HG03135 (cell line): ENCODE results near the gene DLEC1.
"Not testable (repeated sequence)": the region's sequence is repeated elsewhere in the genome, so short reads cannot be mapped to it uniquely, and the experiment has no call there.

Experiments
- ATAC-seq: cut with Tn5 transposase; IDR thresholded peaks from one replicate; pipeline ENCODE4 v1.9.1; 2021; ENCODE audit warnings: mild to moderate bottlenecking, moderate library complexity; ENCODE audit not compliant: unreplicated experiment

The DLEC1 gene

DNA sequence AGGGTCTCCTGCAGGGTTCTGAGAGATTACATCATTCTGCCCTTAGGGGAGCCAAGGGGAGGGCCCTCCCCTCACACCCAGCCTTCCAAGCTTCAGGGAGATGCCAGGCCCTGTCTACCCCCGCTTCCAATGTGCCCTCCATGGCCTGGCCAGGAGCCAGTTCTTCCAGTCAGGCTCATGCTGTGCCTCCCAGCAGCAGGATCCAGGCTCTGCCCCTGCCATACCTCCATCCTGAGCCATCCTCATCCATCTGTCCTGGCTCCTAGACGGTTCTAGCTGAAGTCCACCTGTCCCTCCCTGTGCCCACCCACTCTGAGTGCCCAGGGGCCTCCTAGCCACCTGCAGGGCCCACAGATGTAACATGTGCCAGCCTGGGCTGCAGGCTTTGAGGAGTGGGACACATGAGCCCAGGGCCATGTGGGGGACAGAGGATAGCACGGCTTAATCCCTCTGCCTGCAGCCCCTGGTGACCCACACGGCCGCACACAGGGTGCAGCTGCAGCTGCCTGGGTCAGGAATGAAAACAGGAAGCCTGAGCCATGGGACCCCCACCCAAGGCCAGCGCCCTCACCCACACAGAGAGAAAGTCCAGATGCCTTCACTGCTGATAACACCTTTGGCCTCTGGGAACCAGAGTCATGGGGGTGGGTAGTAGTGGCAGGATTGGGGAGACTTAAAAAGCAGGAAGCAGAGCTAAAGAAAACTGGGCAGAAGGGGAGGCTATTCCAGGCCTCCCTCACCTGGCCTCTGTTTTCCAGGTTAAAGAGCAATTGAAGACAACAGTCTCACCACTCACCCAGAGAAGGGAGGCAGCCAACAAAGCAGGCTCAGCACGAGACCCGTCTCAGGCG is 21.3 kb upstream of the DLEC1 start:
- ATAC-seq, result no peak

GRCh38 chr3:38018296-38019266 is 20.4 kb upstream of the DLEC1 start:
- ATAC-seq, result no peak

DNA sequence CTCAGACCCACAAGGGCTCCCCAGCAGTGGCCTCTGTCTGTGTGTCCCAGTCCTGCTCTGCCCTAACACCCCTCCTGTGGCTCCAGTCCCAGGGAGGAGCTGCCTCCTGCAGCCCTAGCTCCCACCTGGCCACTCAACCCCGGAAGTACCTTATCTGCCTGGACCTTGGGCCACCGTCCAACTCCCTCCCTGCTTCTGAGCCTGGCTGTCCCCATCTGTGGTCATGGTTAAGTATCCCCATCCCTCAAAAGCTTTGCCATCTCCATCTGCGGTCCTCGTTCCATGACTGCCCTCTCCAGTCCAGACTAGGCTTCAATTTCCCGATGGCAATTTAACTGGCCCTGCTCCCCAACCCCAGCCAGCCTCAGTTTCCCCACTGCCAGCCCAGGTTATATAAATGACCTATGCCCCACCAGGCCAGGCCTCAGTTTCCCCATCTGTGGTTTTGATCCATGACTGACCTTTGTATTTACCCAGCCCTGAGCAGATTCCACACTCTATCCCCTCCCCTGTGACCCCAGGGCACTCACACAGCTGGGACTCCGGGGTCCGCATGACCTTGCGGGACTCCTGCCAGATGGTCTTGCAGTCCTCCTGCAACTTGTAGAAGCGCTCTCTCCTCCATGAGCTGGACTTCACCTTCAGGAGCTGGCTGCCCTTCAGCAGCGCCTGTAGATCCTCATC is 19.2 kb upstream of the DLEC1 start:
- no peak for ATAC-seq

DNA sequence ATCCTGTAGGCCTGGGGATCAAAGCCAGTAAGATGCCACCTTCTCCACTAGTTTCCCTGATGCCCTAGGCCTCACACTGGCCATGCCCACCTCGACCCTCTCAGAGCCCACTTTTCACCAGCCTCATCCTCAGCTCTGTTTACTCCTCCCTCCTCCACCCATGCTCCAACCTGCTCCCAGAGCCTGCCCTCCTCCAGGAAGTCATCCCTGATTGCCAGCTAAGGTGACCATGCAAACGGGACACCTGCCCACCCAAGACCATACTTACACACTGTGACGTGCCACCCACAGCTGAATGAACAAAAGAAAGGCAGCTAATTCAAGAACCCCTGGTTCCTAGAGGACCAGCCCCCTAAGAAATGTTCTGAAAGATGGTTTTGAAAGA is 18.7 kb upstream of the DLEC1 start:
- ATAC-seq, result no peak

DNA sequence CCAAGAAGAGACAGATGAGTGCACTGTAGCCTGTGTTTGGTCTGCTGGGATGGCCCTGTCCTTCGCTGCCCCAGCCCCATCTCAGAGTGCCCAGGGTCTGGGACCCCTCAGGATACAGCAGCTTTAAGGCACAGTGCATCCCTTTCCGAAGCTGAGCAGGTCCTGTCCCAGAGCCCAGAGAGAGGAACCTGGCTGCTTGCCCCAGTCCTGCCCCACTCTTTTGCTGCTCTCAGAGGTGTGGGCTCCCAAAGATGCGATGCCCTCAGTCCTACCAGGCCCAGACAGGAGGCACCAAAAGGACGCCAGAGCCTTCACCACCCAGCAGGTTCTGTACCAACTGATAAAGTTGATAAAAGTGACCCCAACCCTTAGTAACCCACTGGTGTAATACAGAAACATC is 17.8 kb upstream of the DLEC1 start:
- no peak for ATAC-seq

- ATAC-seq, result no peak
Observed at GRCh38 chr3:38022301-38022700, 16.7 kb upstream of the DLEC1 start.

DNA sequence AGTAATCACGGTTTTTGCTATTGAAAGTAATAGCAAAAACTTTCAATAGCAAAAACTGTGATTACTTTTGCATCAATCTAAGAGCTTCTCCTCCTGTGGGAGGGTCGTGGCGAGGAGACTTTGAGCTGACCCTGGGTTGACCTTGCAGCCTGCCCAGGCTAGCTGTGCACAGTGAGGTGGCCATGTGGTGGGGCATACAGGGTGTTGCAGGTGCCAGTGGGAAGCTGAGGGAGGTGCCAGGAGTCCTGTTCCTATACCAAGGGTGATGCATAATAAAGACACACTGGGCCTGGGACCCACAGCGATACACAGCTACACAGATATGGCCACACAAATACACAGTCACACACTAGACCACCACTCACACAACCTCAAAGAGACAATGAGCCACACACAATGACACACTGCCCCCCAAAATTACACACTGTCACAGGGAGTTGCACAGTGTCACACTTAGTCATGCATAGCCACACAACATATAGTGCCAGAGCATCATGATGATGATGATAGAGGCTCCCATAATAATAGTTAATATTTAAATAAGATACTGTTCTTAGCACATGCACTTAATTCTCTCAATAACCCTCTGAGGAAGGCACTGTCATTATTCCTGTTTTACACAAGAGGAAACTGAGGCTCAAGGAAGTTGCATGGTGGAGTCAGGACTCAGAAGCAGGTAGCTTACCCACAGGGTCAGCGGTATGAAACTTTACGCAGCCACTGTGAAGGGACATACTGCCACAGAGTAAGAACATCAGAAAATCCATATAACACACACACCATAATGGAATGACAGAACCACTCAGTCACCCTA is 15.9 kb upstream of the DLEC1 start:
- ATAC-seq, result no peak

GRCh38 chr3:38026856-38027255 is 12.2 kb upstream of the DLEC1 start:
- no peak for ATAC-seq

DNA sequence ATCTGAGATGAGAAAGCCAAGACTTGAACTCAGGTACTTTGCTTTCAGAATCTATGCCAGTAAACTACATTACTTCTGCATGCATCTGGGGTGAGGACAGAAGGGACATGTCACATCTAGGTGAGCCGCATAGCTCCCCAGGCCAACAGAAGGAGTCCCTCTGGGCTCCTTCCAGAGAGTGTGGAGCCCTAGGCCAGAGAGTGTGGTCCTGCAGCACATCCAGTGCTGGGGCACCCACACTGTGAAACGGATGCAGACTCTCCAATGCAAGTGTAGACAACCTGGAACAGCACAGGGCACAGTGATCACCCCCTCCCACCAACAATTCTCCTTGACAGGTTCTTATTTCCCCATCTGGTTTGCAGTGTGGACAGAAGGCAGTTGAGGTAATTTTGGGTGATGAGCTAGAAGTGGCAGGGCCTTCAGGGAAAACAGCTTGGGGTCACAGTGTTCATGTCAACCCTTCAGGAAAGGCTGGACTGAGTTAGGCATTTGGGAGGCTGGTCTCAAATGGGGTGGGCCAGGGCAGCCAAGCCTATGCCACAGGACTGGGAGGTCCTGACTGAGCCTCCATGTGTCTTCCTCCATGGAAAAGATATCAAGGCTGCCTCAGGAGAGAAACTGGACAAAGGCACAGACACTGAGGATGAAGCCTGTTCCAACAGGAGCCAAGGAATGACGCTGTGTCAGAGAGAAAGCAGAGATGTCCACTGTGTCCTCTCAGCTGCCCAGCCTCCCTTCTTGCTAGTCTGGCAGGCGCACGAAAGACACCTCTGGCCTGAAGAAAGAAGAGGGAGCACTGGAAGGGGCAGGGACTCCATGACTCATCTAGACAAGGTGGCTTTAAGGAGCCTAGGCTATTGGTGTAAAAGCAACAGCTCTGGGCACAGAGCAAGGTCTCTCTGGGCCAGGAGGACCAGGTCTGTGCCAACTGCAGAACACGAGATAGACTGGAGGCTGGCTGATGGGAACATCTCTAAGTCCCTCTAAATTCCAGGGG is 11.2 kb upstream of the DLEC1 start:
- no peak for ATAC-seq

- ATAC-seq, result no peak
Observed at GRCh38 chr3:38028621-38029361, 10.2 kb upstream of the DLEC1 start.

DNA sequence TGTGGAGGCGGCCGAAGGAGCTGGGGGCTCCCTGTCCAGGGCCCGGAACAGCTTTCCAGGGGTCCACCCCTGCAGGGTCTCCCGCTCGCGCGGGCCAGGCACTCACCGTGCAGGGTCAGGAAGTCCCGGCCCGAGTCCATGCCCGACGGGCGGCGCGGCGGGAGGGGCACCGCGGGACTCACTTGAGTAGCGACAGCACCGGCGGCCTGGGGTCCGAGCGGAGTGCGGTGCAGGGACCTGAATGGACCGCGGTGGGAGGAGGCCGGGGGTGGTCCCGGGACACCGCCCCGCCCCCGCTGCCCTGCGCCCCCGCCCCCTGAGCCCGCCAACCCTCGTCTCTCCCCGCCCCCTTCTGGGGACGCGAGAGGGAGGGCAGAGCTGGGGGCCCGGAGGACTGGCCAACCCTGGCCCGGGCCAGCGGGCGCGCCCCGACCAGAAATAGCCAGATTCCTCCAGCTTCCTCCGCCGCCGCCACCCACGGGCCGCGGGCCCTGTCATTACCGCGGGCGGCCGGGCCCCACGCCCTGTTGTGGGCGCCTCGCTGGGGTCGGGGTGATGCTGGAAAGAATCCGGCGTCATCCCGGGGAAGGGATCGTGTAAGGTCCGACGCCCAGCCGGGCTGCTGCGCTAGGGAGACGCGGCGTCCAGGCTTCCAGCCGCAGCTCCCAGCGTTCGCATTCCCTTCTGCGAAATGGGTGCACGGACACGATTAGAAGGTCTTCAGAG is 9.4 kb upstream of the DLEC1 start, which contains the start of gene PLCD1:
Gene PLCD1, minus strand, starts transcription at position 243 of the 726 bp plus-strand sequence. Its CDS starts 103 bp downstream, at position 140.
- ATAC-seq, result no peak

- ATAC-seq, result no peak
Observed at GRCh38 chr3:38030126-38031021, 8.6 kb upstream of the DLEC1 start.

DNA sequence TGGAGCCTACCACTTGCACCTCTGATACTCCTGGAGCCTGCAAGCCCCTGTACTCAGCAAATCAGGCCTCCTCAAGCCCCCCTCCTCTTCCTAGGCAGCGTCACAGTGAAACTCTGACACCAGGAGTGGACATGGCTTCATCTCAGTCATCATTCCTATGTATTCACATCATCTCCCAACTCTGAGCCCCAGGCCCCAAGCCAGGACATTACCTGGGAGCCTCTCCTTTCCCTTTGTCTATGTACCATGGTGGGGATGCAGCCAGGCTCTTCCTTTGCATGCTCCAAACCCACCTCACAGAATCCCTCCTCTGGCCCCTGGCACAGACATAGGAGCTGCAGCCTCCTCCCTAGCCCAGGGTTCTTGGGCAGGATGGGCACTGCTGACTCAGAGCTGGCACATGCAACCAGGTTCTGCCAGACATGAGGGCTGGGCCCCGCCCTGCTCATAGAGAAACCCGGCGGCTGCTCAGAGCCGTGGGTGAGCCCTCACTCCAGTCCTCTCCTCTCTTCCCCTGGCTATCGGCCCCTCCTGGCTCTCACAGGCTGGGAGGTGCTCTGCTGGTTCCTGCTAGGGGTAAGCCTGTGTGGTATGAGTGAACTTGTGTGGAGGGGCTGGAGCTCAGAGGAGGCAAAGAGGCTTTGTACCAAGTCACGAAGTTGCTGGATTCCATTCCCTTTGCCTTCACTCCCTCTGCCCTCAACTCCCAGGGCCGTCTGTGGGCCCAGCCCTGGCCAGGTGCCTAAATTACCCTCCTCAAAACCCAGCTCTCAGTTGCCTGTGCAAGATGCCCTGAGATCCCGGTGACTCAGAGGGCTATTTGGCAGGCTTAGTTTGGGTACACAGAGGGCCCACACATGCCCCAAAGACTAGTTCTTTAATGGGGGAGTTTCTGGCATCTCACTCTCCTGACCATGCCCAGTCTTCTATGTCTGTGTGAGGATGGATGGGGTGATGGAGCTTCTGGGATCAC is 7.7 kb upstream of the DLEC1 start:
- no peak for ATAC-seq

DNA sequence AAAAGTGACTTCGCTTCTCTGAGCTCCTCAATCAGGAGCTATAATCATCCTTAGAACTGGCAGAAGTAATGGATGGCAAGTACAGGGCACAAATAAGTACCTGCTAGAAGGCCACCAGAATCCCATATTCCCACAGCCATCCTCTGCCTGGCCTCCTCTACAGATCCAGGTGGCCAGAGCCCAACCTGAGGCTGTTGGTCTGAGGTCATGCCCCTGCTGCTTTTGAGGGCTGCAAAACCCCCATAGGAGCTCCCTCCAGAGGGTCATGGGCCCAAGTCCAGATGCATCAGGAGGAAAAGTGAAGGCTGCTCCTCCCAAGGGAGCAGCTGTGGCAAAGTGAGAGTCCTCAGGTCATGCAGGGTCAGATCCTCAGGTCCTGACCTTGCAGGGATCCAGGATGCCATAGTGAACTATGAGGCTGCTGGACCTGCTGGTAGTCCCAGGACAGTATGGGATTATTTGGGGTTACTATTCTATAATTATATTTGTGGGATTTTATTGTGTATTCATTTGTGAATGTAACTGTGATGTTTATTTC is 6.6 kb upstream of the DLEC1 start:
- no peak for ATAC-seq

- ATAC-seq, result not testable (repeated sequence)
Observed at GRCh38 chr3:38033586-38033985, 5.4 kb upstream of the DLEC1 start.
